Glutamatergic neuron (in vitro differentiated cells): Measurements from ENCODE around the gene NFE2. TPM values are rescaled to one million over a fixed set of nuclear protein-coding genes. Genes with fewer than 3 reads are reported as not detected.

Source experiments
- DNase-seq: peaks from one replicate; pipeline ENCODE4 v3.0.0; 2022
- H3K27ac Mint-ChIP-seq: one replicate; pipeline ENCODE4 v1.8.0; 2020; ENCODE audit warnings: mild to moderate bottlenecking, mixed read lengths, inconsistent platforms; ENCODE audit not compliant: unreplicated experiment
- H3K27me3 Mint-ChIP-seq: one replicate; pipeline ENCODE4 v1.8.0; 2020; ENCODE audit warnings: mild to moderate bottlenecking, moderate library complexity, mixed read lengths, inconsistent platforms; ENCODE audit not compliant: unreplicated experiment
- H3K36me3 Mint-ChIP-seq: one replicate; pipeline ENCODE4 v1.8.0; 2020; ENCODE audit warnings: mild to moderate bottlenecking, mixed read lengths, inconsistent platforms; ENCODE audit not compliant: unreplicated experiment
- H3K4me1 Mint-ChIP-seq: one replicate; pipeline ENCODE4 v1.8.0; 2020; ENCODE audit warnings: mild to moderate bottlenecking, low read depth, mixed read lengths, inconsistent platforms; ENCODE audit not compliant: unreplicated experiment
- H3K4me3 Mint-ChIP-seq: one replicate; pipeline ENCODE4 v1.8.0; 2020; ENCODE audit warnings: mild to moderate bottlenecking, mixed read lengths, inconsistent platforms; ENCODE audit not compliant: unreplicated experiment
- H3K9me3 Mint-ChIP-seq: one replicate; pipeline ENCODE4 v1.8.0; 2020; ENCODE audit warnings: mild to moderate bottlenecking, moderate library complexity, mixed read lengths, inconsistent platforms; ENCODE audit not compliant: unreplicated experiment
- CTCF ChIP-seq: fragments of 200-600 bp; sonication (generic); IDR thresholded peaks from one replicate; pipeline ENCODE4 v1.5.0; 2021; ENCODE audit not compliant: partially characterized antibody, unreplicated experiment
- total RNA-seq: library from RNA; stranded (reverse); fragmentation: NEBNext Ultra II Directional; extraction: Animal tissue kit (Norgen Biotek cat#: 25700); gene quantifications from one replicate; pipeline ENCODE4 v1.2.1, GENCODE V29; 2021; ENCODE audit not compliant: unreplicated experiment

Gene NFE2
- total RNA-seq, 1 donor from 2014 or later = not detected

DNA sequence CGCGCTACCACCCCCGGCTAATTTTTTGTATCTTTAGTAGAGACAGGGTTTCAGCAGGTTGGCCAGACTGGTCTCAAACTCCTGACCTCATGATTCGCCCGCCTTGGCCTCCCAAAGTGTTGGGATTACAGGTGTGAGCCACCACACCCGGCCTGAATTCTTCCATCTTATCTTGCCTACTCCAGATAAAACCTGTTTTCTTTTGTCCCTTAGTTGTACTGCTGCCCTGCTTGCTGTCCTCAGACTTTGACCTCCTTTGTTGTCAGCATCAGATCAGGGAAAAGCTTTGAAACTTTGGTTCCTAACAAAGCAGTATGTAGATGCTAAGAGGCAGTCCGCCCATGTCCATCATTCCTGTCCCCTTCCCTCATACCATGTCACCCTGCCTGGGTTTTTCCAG is 40.0 kb upstream of the NFE2 start:
- no peak for TF ChIP-seq CTCF
- no peaks in the 10 kb centered on the region for H3K36me3 Mint-ChIP-seq
- no peaks in the 10 kb centered on the region for H3K9me3 Mint-ChIP-seq
- H3K4me1 Mint-ChIP-seq = peaks cover 14% of the 10 kb centered on the region
- H3K27ac Mint-ChIP-seq = no peak overlapping the region
- DNase-seq = no peak
- H3K4me3 Mint-ChIP-seq = no peak overlapping the region
- peaks cover 1% of the 10 kb centered on the region for H3K27me3 Mint-ChIP-seq

- Mint-ChIP-seq H3K4me1 (peaks cover 14% of the 10 kb centered on the region), H3K4me3 (no peak overlapping the region), H3K27ac (no peak overlapping the region), H3K36me3 (no peaks in the 10 kb centered on the region), H3K9me3 (no peaks in the 10 kb centered on the region), H3K27me3 (peaks cover 1% of the 10 kb centered on the region)
- no peak for TF ChIP-seq CTCF
- DNase-seq = no peak
Observed at GRCh38 chr12:54338698-54339296, 38.0 kb upstream of the NFE2 start.

- Mint-ChIP-seq H3K4me1 (peaks cover 14% of the 10 kb centered on the region), H3K27me3 (peaks cover 1% of the 10 kb centered on the region), H3K9me3 (no peaks in the 10 kb centered on the region), H3K4me3 (no peak overlapping the region), H3K27ac (no peak overlapping the region), H3K36me3 (no peaks in the 10 kb centered on the region)
- DNase-seq = no peak
- TF ChIP-seq CTCF = no peak
Observed at GRCh38 chr12:54337854-54338650, 37.2 kb upstream of the NFE2 start.

- H3K27ac Mint-ChIP-seq = no peak overlapping the region
Observed at GRCh38 chr12:54337280-54337842, 36.5 kb upstream of the NFE2 start.

More at GRCh38 chr12:54337280-54337842, 36.5 kb upstream of the NFE2 start:
- no peaks in the 10 kb centered on the region for H3K36me3 Mint-ChIP-seq
- no peak for DNase-seq
- no peak for TF ChIP-seq CTCF
- no peak overlapping the region for H3K4me3 Mint-ChIP-seq
- H3K4me1 Mint-ChIP-seq = peaks cover 14% of the 10 kb centered on the region
- H3K27me3 Mint-ChIP-seq = peaks cover 1% of the 10 kb centered on the region
- H3K9me3 Mint-ChIP-seq = no peaks in the 10 kb centered on the region
